ENCODE results near the gene RALGPS2.

GRCh38 chr1:178933105-178933561 lies 208.1 kb downstream of the RALGPS2 start:
- TF ChIP-seq TBP (IDR thresholded peaks at IDR 0.05; ENCODE audit: low read depth, low read length) = no peak
- no peak for TF ChIP-seq EZH2 (IDR thresholded peaks at IDR 0.05; ENCODE audit: low read depth, low read length, severe bottlenecking)
- no peak for TF ChIP-seq PHF8 (conservative IDR thresholded peaks at IDR 0.05; ENCODE audit: low read depth, low read length)
- TF ChIP-seq TAF1 (IDR thresholded peaks at IDR 0.05; ENCODE audit: low read depth, low read length) = no peak
- TF ChIP-seq POLR2A (IDR thresholded peaks at IDR 0.05; ENCODE audit: control extremely low read depth in 1 of 2, low read depth in 2 of 2, low read length in 2 of 2) = no peak
- TF ChIP-seq POLR2AphosphoS5 (IDR thresholded peaks at IDR 0.05; ENCODE audit: low read depth, low read length) = no peak
- TF ChIP-seq CTCF (IDR thresholded peaks at IDR 0.05; ENCODE audit: control extremely low read depth in 1 of 3, insufficient read depth in 1 of 3, low read depth in 1 of 3, low read length in 3 of 3) = no peak
- no peak for TF ChIP-seq SUZ12 (IDR thresholded peaks at IDR 0.05; ENCODE audit: low read length)
- no peak for TF ChIP-seq MAX (IDR thresholded peaks at IDR 0.05)
- TF ChIP-seq RXRA (IDR thresholded peaks at IDR 0.05; ENCODE audit: insufficient read depth, low read depth, low read length) = no peak
- no peak for TF ChIP-seq EP300 (IDR thresholded peaks at IDR 0.05; ENCODE audit: borderline replicate concordance in 1 of 2, low read depth in 2 of 2, low read length in 2 of 2)
